Endothelial cell of umbilical vein (primary cell): ENCODE results near the gene PRKAR1B. TPM values are rescaled to one million over a fixed set of nuclear protein-coding genes. Genes with fewer than 3 reads are reported as not detected.

Experiments used
- BruUV-seq: library from RNA; stranded (reverse); fragments of 400-500 nt; replicated peaks from 2 replicates; lab custom pipeline; 2021; lab: Mats Ljungman, UMichigan
- CTCF ChIA-PET: fragments of 300-600, 350-600 bp; sonication (Branson Sonifier 250); formaldehyde crosslinking; loops from one replicate; lab custom pipeline; 2021; ENCODE audit warnings: antibody characterized with exemption, inconsistent platforms; lab: Charles Lee
- POLR2A ChIA-PET: fragments of 300-600, 350-600 bp; sonication (Branson Sonifier 250); formaldehyde crosslinking; loops from one replicate; lab custom pipeline; 2021; ENCODE audit warnings: antibody characterized with exemption, inconsistent platforms; lab: Charles Lee
- DNase-seq: peaks from one replicate; pipeline ENCODE4 v3.0.0-alpha.2; 2011; ENCODE audit warnings: low read depth, low spot score
- FAIRE-seq: peaks from 2 replicates; lab custom pipeline; 2011; peaks lifted over from hg19 to GRCh38; lab: Jason Lieb, UNC
- H2AFZ ChIP-seq: 2 replicates; pipeline ENCODE4 v1.6.0; 2012; ENCODE audit warnings: low read depth, low read length, control low read depth, inconsistent platforms
- H3K27ac ChIP-seq: 2 replicates; pipeline ENCODE4 v1.5.1; 2011; ENCODE audit warnings: low read depth, mild to moderate bottlenecking, control low read depth, low read length, moderate library complexity; ENCODE audit not compliant: insufficient read depth
- H3K27me3 ChIP-seq, 2 experiments: 2 replicates each; pipeline versions ENCODE4 v1.6.0 to v1.6.1; 2011; ENCODE audit warnings: low read length in 2 of 2, mixed read lengths in 1 of 2; ENCODE audit not compliant: control insufficient read depth in 2 of 2, insufficient read depth in 2 of 2
- H3K36me3 ChIP-seq, 2 experiments: 2 replicates in 1 of 2; 3 replicates in 1 of 2; pipeline ENCODE4 v1.5.1; 2011; ENCODE audit warnings: low read length in 2 of 2, mild to moderate bottlenecking in 1 of 2, moderate library complexity in 1 of 2; ENCODE audit not compliant: control insufficient read depth in 2 of 2, insufficient read depth in 2 of 2; ENCODE audit errors: extremely low read depth in 1 of 2
- H3K4me1 ChIP-seq: 3 replicates; pipeline ENCODE4 v1.5.1; 2011; ENCODE audit warnings: mild to moderate bottlenecking, low read length; ENCODE audit not compliant: control insufficient read depth, insufficient read depth; ENCODE audit errors: extremely low read depth
- H3K4me2 ChIP-seq: 2 replicates; pipeline ENCODE4 v1.6.1; 2011; ENCODE audit warnings: low read length, control low read depth, mixed read lengths; ENCODE audit not compliant: insufficient read depth
- H3K4me3 ChIP-seq, 3 experiments: fragments of 200-600 bp in 1 of 3; sonication (generic), shearing (Covaris generic) in 1 of 3; replicated peaks in 1 of 3; 2 replicates each; pipeline ENCODE4 v1.5.1; 2011 to 2016; ENCODE audit warnings: control low read depth in 3 of 3, low read length in 3 of 3, mild to moderate bottlenecking in 2 of 3, inconsistent platforms in 1 of 3, low read depth in 1 of 3, moderate library complexity in 1 of 3; ENCODE audit not compliant: insufficient read depth in 1 of 3
- H3K79me2 ChIP-seq: 2 replicates; pipeline ENCODE4 v1.6.0; 2012; ENCODE audit warnings: low read length, inconsistent platforms; ENCODE audit not compliant: control insufficient read depth, insufficient read depth
- H3K9ac ChIP-seq: replicated peaks from 2 replicates; pipeline ENCODE3; 2011; ENCODE audit warnings: low read length, control low read depth; ENCODE audit not compliant: insufficient read depth; ENCODE audit errors: extremely low read depth
- H3K9me1 ChIP-seq: replicated peaks from 3 replicates; pipeline ENCODE4 v1.6.0; 2011; ENCODE audit warnings: mild to moderate bottlenecking, low read length; ENCODE audit not compliant: control insufficient read depth, insufficient read depth; ENCODE audit errors: extremely low read depth
- H3K9me3 ChIP-seq: replicated peaks from 2 replicates; pipeline ENCODE4 v1.5.1; 2012; ENCODE audit warnings: low read length, inconsistent platforms; ENCODE audit not compliant: control insufficient read depth, insufficient read depth
- H4K20me1 ChIP-seq: replicated peaks from 2 replicates; pipeline ENCODE3; 2011; ENCODE audit warnings: mild to moderate bottlenecking, low read length; ENCODE audit not compliant: control insufficient read depth, insufficient read depth; ENCODE audit errors: extremely low read depth
- FOS ChIP-seq: IDR thresholded peaks from 2 replicates; pipeline ENCODE4 v1.6.1; 2011; ENCODE audit warnings: mild to moderate bottlenecking, low read length, moderate library complexity, borderline replicate concordance; ENCODE audit not compliant: insufficient read depth
- POLR2A ChIP-seq: IDR thresholded peaks from 2 replicates; pipeline ENCODE4 v1.6.1; 2012; ENCODE audit warnings: low read depth, mild to moderate bottlenecking, control low read depth, low read length
- POLR2AphosphoS5 ChIP-seq: IDR thresholded peaks from 2 replicates; pipeline ENCODE4 v1.6.1; 2012; ENCODE audit warnings: low read depth, mild to moderate bottlenecking, control low read depth, low read length, moderate library complexity; ENCODE audit not compliant: insufficient read depth
- dilution Hi-C: fragments of 300-500 bp; cut with MboI; formaldehyde crosslinking; loops from one replicate; pipeline ENCODE4 v1.15.0; 2019; ENCODE audit warnings: low sequenced_read_pairs; ENCODE audit not compliant: extremely low pct_ligation_motif_present
- intact Hi-C: fragments of 100-400 bp; cut with micrococcal nuclease; formaldehyde crosslinking; loops from one replicate; pipeline ENCODE4 v1.10.0; 2022
- polyA plus RNA-seq, 4 experiments: library from polyadenylated mRNA; depleted of rRNA in 3 of 4; stranded (reverse) in 3 of 4; unstranded in 1 of 4; fragments of >200 nt; gene quantifications; 2 replicates each; pipeline versions ENCODE4 v1.2.1 to v1.2.3, GENCODE V29; 2011 to 2012; ENCODE audit warnings: missing spikeins in 1 of 4
- total RNA-seq: library from RNA; stranded (reverse); gene quantifications from 2 replicates; pipeline ENCODE4 v1.2.3, GENCODE V29; 2021

Gene PRKAR1B
- total and polyA plus RNA-seq, 2 donors (not counting 3 experiments of a cell fraction or from before 2014, with no cell fraction given), result 15.4 to 29.2 TPM

DNA sequence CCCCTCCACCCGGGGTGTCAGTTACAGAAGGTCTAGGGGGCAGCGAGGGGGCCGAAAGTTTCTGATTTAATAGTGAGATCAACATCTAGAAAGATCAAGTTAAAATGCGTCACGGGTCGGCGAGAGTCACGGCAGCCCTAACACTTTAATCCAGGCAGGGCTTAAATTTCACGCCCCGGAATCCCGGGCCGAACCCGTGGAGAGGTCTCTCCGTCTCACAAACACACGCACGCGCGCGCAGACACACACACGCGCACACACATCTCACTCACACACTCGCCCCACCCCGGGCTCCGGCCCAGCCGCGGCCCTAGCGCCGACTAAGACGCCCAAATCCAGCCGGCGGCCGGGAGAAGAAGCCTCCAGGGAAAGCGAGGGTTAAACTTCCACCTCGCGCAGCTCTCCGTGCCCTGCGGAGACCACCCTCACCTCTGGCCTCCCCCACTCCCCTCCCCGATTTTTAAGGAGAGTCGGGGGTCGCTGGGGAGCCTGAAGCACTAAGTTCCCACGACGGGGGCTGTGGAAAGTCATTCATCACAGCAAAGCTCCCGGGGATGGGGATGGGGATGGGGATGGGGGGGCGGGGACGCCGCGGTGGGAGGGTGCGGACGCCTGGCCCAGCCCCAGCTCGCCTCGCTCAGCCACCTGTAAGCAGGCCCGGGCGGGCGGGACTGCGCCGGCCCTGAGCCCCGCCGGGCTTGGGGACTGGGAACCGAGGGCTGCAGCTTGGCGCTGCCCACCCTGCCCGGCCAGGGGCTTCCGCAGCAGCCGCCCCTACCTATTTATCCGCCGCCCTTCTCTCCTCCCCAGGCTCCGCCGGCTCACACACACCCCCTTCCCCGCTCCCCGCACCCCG is 209.1 kb downstream of the PRKAR1B start:
- Histone ChIP-seq H3K9me3 (no peaks in the 10 kb centered on the region), H2AFZ (peak overlapping the region; percentile 23), H3K9ac (peak overlapping the region; percentile 58), H3K4me2 (peak overlapping the region; percentile 55), H4K20me1 (no peaks in the 10 kb centered on the region), H3K4me1 (peaks cover 38% of the 10 kb centered on the region), H3K36me3 (peaks cover 0 to under 1% of the 10 kb centered on the region in 2 experiments), H3K27ac (peak overlapping the region; percentile 50), H3K9me1 (no peaks in the 10 kb centered on the region), H3K27me3 (peaks cover 9 to 11% of the 10 kb centered on the region in 2 experiments), H3K79me2 (peaks cover 59% of the 10 kb centered on the region), H3K4me3 (peak overlapping the region; percentile 79 to 85 (median 83))
- TF ChIP-seq FOS (no peak), POLR2AphosphoS5 (peak; percentile 6), POLR2A (peak; percentile 29)
- dilution Hi-C loops (no loop called here), intact Hi-C loops (loop anchor here (1.0 to 5.0 kb wide), 5 partner anchors 20 to 254 kb away; partner anchors contain the start of genes DNAAF5 and PRKAR1B)
- FAIRE-seq (peak; percentile 78), DNase-seq (peak; percentile 46)
- ChIA-PET POLR2A (interaction anchor here (0.6 kb wide), 2 partner anchors 30 to 132 kb away, joined by 3 to 4 read pairs; no protein-coding TSS in a partner anchor), CTCF (interaction anchor here (0.9 to 3.3 kb wide), 4 partner anchors 54 to 186 kb away, joined by 4 to 34 read pairs (median 4); no protein-coding TSS in a partner anchor)
- no TSS peak for BruUV-seq
